Measurements from ENCODE around the gene RWDD3. TPM values are rescaled to one million over a fixed set of nuclear protein-coding genes. Genes with fewer than 3 reads are reported as not detected.

Gene RWDD3
- total RNA-seq, 4 donors from 2014 or later, result 4.1 to 36.6 (median 30.8) TPM

GRCh38 chr1:95259245-95259644, 25.2 kb downstream of the RWDD3 start:
- Histone ChIP-seq H3K4me3 (no peak overlapping the region), H3K4me1 (no peaks in the 10 kb centered on the region), H3K27me3 (no peaks in the 10 kb centered on the region), H3K27ac (no peak overlapping the region), H3K9me3 (no peaks in the 10 kb centered on the region), H3K36me3 (no peaks in the 10 kb centered on the region)
- intact Hi-C loops (cut with DNase I; ENCODE audit: low total_unique reads), result no loop called here
- no peak for DNase-seq
- no peak for TF ChIP-seq POLR2A (IDR thresholded peaks at IDR 0.05)
- TF ChIP-seq CTCF (IDR thresholded peaks at IDR 0.05), result no peak

- no peak overlapping the region for H3K27ac ChIP-seq
- intact Hi-C loops (cut with DNase I; ENCODE audit: low total_unique reads), result no loop called here
- no peaks in the 10 kb centered on the region for H3K36me3 ChIP-seq
- no peak overlapping the region for H3K4me3 ChIP-seq
- DNase-seq, result no peak
- TF ChIP-seq POLR2A (IDR thresholded peaks at IDR 0.05), result no peak
- no peak for TF ChIP-seq CTCF (IDR thresholded peaks at IDR 0.05)
- H3K9me3 ChIP-seq, result no peaks in the 10 kb centered on the region
- no peaks in the 10 kb centered on the region for H3K4me1 ChIP-seq
- no peaks in the 10 kb centered on the region for H3K27me3 ChIP-seq
These were observed 28.9 kb downstream of the RWDD3 start for GRCh38 chr1:95262913-95263312.

GRCh38 chr1:95263450-95263849, 29.4 kb downstream of the RWDD3 start:
- Histone ChIP-seq H3K27ac (no peak overlapping the region), H3K36me3 (no peaks in the 10 kb centered on the region), H3K4me3 (no peak overlapping the region), H3K27me3 (no peaks in the 10 kb centered on the region), H3K9me3 (no peaks in the 10 kb centered on the region), H3K4me1 (no peaks in the 10 kb centered on the region)
- DNase-seq, result no peak
- intact Hi-C loops (cut with DNase I; ENCODE audit: low total_unique reads), result no loop called here
- no peak for TF ChIP-seq POLR2A (IDR thresholded peaks at IDR 0.05)
- no peak for TF ChIP-seq CTCF (IDR thresholded peaks at IDR 0.05)

GRCh38 chr1:95265106-95265505, 31.1 kb downstream of the RWDD3 start:
- intact Hi-C loops (cut with DNase I; ENCODE audit: low total_unique reads), result no loop called here
- no peak overlapping the region for H3K27ac ChIP-seq
- TF ChIP-seq CTCF (IDR thresholded peaks at IDR 0.05), result no peak
- TF ChIP-seq POLR2A (IDR thresholded peaks at IDR 0.05), result no peak
- H3K4me3 ChIP-seq, result no peak overlapping the region
- no peak for DNase-seq
- H3K4me1 ChIP-seq, result no peaks in the 10 kb centered on the region
- H3K36me3 ChIP-seq, result no peaks in the 10 kb centered on the region
- H3K27me3 ChIP-seq, result no peaks in the 10 kb centered on the region
- no peaks in the 10 kb centered on the region for H3K9me3 ChIP-seq

GRCh38 chr1:95276429-95276828, 42.4 kb downstream of the RWDD3 start:
- Histone ChIP-seq H3K27me3 (no peaks in the 10 kb centered on the region), H3K36me3 (no peaks in the 10 kb centered on the region), H3K9me3 (no peaks in the 10 kb centered on the region), H3K27ac (no peak overlapping the region), H3K4me3 (no peak overlapping the region), H3K4me1 (no peaks in the 10 kb centered on the region)
- intact Hi-C loops (cut with DNase I; ENCODE audit: low total_unique reads), result no loop called here
- TF ChIP-seq CTCF (IDR thresholded peaks at IDR 0.05), result no peak
- TF ChIP-seq POLR2A (IDR thresholded peaks at IDR 0.05), result no peak
- DNase-seq, result no peak

All from uterus (tissue), 4 donors.